Measurements from ENCODE around the gene PIP5K1B.

PIP5K1B gene

GRCh38 chr9:69020301-69021145 lies 315.5 kb downstream of the PIP5K1B start:
- H3K9me2 ChIP-seq (ENCODE audit: low read depth, low read length), result no peaks in the 10 kb centered on the region
- H3K4me2 ChIP-seq (ENCODE audit: low read length), result no peak overlapping the region
- H3K4me3 ChIP-seq (ENCODE audit: low read depth, low read length, poor library complexity, severe bottlenecking), result no peak overlapping the region
- H2AFZ ChIP-seq (ENCODE audit: low read length), result no peak overlapping the region
- no peaks in the 10 kb centered on the region for H3K4me1 ChIP-seq (ENCODE audit: insufficient read depth, low read length, severe bottlenecking)
- no peaks in the 10 kb centered on the region for H3K36me3 ChIP-seq (ENCODE audit: insufficient read depth, low read length)
- H3K27me3 ChIP-seq (ENCODE audit: insufficient read depth, low read length), result no peaks in the 10 kb centered on the region
- no peaks in the 10 kb centered on the region for H3K9me3 ChIP-seq (ENCODE audit: low read length)
- no peaks in the 10 kb centered on the region for H4K20me1 ChIP-seq (ENCODE audit: insufficient read depth, low read length)
- no peaks in the 10 kb centered on the region for H3K79me2 ChIP-seq (ENCODE audit: insufficient read depth, low read length)
- H3F3A ChIP-seq (ENCODE audit: insufficient read depth, low read length), result no peaks in the 10 kb centered on the region
- TF ChIP-seq CTCF (IDR thresholded peaks at IDR 0.05; ENCODE audit: low read length), result no peak
- no peak for TF ChIP-seq EZH2 (IDR thresholded peaks at IDR 0.05; ENCODE audit: borderline replicate concordance, low read length)
- no peak overlapping the region for H3K27ac ChIP-seq (ENCODE audit: low read depth, low read length, poor library complexity, severe bottlenecking)
- no peak overlapping the region for H3K9ac ChIP-seq (ENCODE audit: low read length)

- no peak overlapping the region for H2AFZ ChIP-seq (ENCODE audit: low read length)
- no peaks in the 10 kb centered on the region for H3F3A ChIP-seq (ENCODE audit: insufficient read depth, low read length)
- H3K9me2 ChIP-seq (ENCODE audit: low read depth, low read length), result no peaks in the 10 kb centered on the region
- H3K79me2 ChIP-seq (ENCODE audit: insufficient read depth, low read length), result no peaks in the 10 kb centered on the region
- TF ChIP-seq EZH2 (IDR thresholded peaks at IDR 0.05; ENCODE audit: borderline replicate concordance, low read length) (no peak), CTCF (IDR thresholded peaks at IDR 0.05; ENCODE audit: low read length) (no peak)
- no peaks in the 10 kb centered on the region for H3K27me3 ChIP-seq (ENCODE audit: insufficient read depth, low read length)
- no peak overlapping the region for H3K9ac ChIP-seq (ENCODE audit: low read length)
- no peaks in the 10 kb centered on the region for H4K20me1 ChIP-seq (ENCODE audit: insufficient read depth, low read length)
- H3K4me1 ChIP-seq (ENCODE audit: insufficient read depth, low read length, severe bottlenecking), result no peaks in the 10 kb centered on the region
- H3K27ac ChIP-seq (ENCODE audit: low read depth, low read length, poor library complexity, severe bottlenecking), result no peak overlapping the region
- H3K4me3 ChIP-seq (ENCODE audit: low read depth, low read length, poor library complexity, severe bottlenecking), result no peak overlapping the region
- H3K4me2 ChIP-seq (ENCODE audit: low read length), result no peak overlapping the region
- H3K9me3 ChIP-seq (ENCODE audit: low read length), result no peaks in the 10 kb centered on the region
- no peaks in the 10 kb centered on the region for H3K36me3 ChIP-seq (ENCODE audit: insufficient read depth, low read length)
Observed at GRCh38 chr9:69023650-69024049, 318.6 kb downstream of the PIP5K1B start.

GRCh38 chr9:69027355-69028097 lies 322.5 kb downstream of the PIP5K1B start:
- Histone ChIP-seq H3K4me1 (ENCODE audit: insufficient read depth, low read length, severe bottlenecking) (no peaks in the 10 kb centered on the region), H3K27me3 (ENCODE audit: insufficient read depth, low read length) (0 out of 2 replicates have a peak, but pooled peaks cover 4% of the 10 kb centered on the region), H3K4me3 (ENCODE audit: low read depth, low read length, poor library complexity, severe bottlenecking) (no peak overlapping the region), H3K36me3 (ENCODE audit: insufficient read depth, low read length) (no peaks in the 10 kb centered on the region; the same call in 1 of the 2 replicates), H4K20me1 (ENCODE audit: insufficient read depth, low read length) (no peaks in the 10 kb centered on the region), H3K9me2 (ENCODE audit: low read depth, low read length) (no peaks in the 10 kb centered on the region), H3K9ac (ENCODE audit: low read length) (no peak overlapping the region), H3F3A (ENCODE audit: insufficient read depth, low read length) (no peaks in the 10 kb centered on the region), H3K27ac (ENCODE audit: low read depth, low read length, poor library complexity, severe bottlenecking) (no peak overlapping the region), H3K4me2 (ENCODE audit: low read length) (no peak overlapping the region), H3K9me3 (ENCODE audit: low read length) (peaks cover 6% of the 10 kb centered on the region; the same call in 1 of the 2 replicates), H3K79me2 (ENCODE audit: insufficient read depth, low read length) (no peaks in the 10 kb centered on the region), H2AFZ (ENCODE audit: low read length) (no peak overlapping the region)
- TF ChIP-seq EZH2 (IDR thresholded peaks at IDR 0.05; ENCODE audit: borderline replicate concordance, low read length) (no peak), CTCF (IDR thresholded peaks at IDR 0.05; ENCODE audit: low read length) (peak; percentile 82)
